Fibroblast of skin of scalp (primary cell): ENCODE measurements around the gene MMP24.
"Not testable (repeated sequence)": the region's sequence is repeated elsewhere in the genome, so short reads cannot be mapped to it uniquely, and the experiment has no call there.

Experiments
- DNase-seq: peaks from one replicate; pipeline ENCODE4 v3.0.0-alpha.2; 2013

MMP24 gene

DNA sequence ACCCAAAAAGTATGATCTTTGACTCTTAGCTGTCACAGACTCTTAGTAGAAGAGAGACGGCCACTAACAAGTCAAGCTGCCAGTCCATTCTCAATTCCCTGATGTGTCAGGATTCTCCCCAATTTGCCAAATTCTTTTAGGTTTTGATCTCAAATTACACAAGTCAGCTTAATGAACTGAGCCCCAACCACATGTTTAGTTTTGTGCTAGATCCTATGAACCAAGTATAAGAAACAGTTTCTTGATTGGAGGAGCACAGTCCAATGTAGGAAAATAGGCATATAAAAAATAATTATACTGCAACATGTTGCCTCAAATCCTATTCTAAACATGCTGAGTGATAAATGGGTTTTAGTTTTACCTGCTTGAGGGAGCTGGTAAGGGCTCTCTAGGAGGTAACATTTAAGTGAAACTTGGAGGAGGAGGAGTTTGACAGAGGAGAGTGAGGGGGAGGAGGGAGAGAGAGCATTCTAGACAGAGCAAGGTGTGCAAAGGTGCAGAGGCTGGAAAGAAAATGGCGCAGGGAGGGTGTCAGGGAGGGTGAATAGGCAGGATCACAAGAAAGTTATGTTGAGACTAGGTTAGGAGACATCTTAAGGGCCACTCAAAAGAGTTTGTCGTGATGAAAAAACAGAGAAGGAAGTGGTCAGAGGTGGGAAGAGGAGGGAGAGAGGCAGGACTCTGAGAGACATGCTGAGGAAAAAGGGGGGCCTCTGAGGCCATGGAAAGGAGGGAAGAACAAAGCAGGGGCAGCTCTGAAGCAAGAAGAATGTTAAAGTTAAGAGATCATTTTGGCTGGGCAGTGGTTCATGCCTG lies 88.5 kb downstream of the MMP24 start:
- DNase-seq = no peak

DNA sequence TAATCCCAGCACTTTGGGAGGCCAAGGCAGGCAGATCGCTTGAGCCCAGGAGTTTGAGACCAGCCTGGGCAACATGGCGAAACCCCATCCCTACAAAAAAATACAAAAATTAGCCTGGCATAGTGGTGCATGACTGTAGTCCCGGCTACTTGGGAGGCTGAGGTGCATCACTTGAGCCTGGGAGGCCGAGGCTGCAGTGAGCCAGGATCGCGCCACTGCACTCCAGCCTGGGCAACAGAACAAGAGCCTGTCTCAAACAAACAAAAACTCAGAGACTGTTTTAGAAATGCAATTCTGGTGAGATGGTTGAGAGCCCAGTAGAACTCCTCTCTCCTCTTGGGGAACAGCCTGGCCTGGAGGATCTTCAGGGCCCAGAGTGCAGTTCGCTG lies 89.1 kb downstream of the MMP24 start:
- DNase-seq = not testable (repeated sequence)

- DNase-seq = no peak
These were observed 89.6 kb downstream of the MMP24 start for GRCh38 chr20:35316086-35316485.

GRCh38 chr20:35317416-35318210 lies 91.1 kb downstream of the MMP24 start:
- peak; percentile 62 for DNase-seq

GRCh38 chr20:35318502-35319157 lies 92.1 kb downstream of the MMP24 start:
- peak; percentile 83 for DNase-seq

DNA sequence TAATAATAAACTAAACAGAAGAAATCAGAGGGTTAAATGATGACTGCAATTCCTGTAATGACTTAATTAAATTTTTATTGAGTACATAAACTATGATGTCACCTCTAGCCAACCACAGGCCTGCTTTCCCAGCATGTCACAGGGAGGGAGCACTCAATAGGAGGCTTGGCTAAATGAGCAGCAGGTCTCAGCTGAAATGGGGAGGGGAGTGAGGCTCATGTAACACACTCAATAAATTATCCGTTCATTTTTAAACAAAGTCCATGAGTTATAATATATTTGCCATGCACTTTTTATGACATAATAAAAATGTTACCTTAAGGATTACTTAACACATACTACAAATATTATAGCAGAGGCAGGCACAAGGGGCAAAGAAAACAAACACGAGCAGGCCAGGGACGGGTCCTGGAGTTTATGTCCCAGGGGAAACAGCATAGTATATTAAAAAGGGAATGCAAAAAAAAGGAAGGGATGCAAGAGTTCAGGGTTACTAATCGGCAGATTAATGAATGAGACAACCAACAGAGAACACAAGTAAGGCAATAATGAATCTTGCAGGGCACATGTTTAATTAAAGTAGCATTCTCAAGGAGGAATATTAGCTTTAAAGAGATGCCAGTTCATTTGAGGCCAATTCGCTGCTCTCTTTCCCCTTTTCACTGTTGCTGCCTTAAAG lies 92.8 kb downstream of the MMP24 start:
- DNase-seq = peak; percentile 84

DNA sequence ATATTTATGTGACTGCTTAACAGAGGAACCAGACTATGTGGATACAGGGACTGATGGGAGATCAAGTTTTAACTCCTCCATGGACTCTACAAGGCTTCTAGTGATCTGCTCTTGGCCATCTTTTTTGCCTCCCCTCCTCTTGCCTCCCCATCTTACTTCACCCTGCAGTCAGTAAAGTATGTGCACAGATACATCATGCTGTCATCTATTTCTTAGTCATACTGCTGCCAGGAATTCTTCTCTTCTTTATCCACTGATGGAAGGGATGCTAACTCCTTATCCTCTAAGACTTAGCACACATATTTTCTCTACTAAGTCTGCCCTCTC lies 93.3 kb downstream of the MMP24 start:
- peak; percentile 89 for DNase-seq

DNA sequence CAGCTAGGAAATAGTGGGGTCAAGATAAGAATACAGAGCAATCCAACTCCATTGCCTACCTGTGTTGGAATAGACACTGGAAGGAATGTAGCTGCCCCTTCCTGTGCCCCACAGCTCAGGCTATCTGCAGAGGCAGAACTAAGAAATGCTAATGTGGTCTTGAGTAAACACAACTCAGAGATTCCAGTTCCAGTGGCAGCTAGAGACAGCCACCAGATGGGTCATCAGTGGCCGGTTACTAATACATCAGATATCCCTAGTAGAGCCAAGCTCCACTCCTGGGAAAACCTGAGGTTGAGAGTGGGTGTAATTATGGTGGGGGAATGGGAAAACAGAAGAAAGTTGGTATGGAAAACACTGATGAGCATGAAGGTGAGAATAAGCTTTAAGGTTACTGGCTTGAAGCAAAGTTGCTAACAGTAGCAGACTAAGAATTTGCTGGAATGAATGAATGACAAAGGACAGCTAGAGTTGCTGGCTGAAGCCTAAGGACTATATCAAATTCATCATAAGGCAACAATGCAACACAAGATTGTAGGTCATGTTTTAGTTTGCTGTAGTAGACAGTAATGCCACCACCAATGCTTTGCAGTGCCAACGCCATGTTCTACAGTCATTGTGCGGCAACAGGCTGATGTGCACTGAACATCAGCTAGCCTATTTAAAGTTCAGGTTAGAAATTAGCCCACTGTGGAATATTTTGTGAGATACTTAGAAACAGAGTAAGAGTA lies 94.1 kb downstream of the MMP24 start:
- peak; percentile 93 for DNase-seq

- no peak for DNase-seq
These were observed 98.9 kb downstream of the MMP24 start for GRCh38 chr20:35325401-35325800.

GRCh38 chr20:35326021-35326739 lies 99.7 kb downstream of the MMP24 start:
- peak; percentile 57 for DNase-seq
